ENCODE measurements around the gene KRTAP4-1. TPM values are rescaled to one million over a fixed set of nuclear protein-coding genes. Genes with fewer than 3 reads are reported as not detected.

The KRTAP4-1 gene
- total RNA-seq, 4 donors from 2014 or later = 4.2 to 51.7 (median 16.7) TPM; not detected in 1

DNA sequence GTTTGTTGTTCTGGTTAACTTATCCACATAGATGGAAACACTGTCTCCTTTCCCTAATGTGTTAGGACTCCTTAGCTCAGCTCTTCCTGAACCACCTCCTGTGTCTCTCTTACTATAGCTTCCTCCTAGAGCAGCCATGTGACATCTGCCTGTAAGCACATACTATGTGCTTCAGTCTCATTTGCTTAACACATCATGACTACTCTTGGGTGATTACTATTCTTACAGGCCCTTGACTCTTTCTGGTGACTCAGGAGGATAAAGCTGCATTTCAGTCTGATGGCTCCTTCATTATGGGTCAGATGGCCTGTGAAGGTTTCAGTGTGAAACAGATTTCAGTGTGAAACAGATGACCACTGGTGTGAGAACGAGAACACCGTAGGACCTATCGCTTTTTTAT, 6.4 kb downstream of the KRTAP4-1 start:
- Histone ChIP-seq H3K36me3 (no peaks in the 10 kb centered on the region), H3K27me3 (no peaks in the 10 kb centered on the region), H3K4me3 (no peak overlapping the region), H3K4me1 (no peaks in the 10 kb centered on the region), H3K9me3 (no peaks in the 10 kb centered on the region), H3K27ac (no peak overlapping the region)
- no peak for DNase-seq (ENCODE audit: low spot score in 2 of 2)
- TF ChIP-seq POLR2AphosphoS5 (IDR thresholded peaks at IDR 0.05) (no peak), EP300 (IDR thresholded peaks at IDR 0.05) (no peak), POLR2A (IDR thresholded peaks at IDR 0.05) (no peak), CTCF (IDR thresholded peaks at IDR 0.05) (no peak)
- 96% methylated on average over 3 of the region's 3 CpGs for WGBS

DNA sequence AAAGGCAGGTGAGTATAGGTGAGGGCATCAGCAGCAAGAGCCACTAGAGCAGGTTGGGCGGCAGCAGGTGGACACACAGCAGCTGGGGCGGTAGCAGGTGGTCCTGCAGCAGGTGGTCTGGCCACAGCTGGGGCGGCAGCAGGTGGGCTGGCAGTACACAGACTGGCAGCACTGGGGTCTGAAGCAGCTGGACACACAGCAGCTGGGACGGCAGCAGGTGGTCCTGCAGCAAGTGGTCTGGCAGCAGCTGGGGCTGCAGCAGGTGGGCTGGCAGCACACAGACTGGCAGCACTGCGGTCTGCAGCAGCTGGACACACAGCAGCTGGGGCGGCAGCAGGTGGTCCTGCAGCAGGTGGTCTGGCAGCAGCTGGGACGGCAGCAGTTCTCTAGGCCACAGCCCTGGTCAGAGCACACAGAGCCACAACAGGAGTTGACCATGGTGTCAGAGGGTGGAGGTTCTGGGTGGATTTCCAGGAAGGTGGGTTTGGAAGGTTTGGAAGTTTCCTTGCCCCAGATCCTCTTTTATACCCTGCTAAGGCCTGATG, 6.9 kb downstream of the KRTAP4-1 start, which contains the start of gene KRTAP4-2:
Gene KRTAP4-2, minus strand, starts transcription at position 495 of the 545 bp plus-strand sequence. Its CDS starts 57 bp downstream, at position 438.
- no peaks in the 10 kb centered on the region for H3K4me1 ChIP-seq
- H3K27me3 ChIP-seq = no peaks in the 10 kb centered on the region
- no peak within 1 kb of the TSS for H3K27ac ChIP-seq
- no peak within 1 kb of the TSS for H3K4me3 ChIP-seq
- 89% methylated on average over 6 of the region's 7 CpGs for WGBS
- no peaks in the 10 kb centered on the region for H3K9me3 ChIP-seq
- no peak for DNase-seq (ENCODE audit: low spot score in 2 of 2)
- TF ChIP-seq POLR2AphosphoS5 (IDR thresholded peaks at IDR 0.05) (no peak), POLR2A (IDR thresholded peaks at IDR 0.05) (no peak), EP300 (IDR thresholded peaks at IDR 0.05) (no peak), CTCF (IDR thresholded peaks at IDR 0.05) (no peak)
- no peaks in the 10 kb centered on the region for H3K36me3 ChIP-seq

DNA sequence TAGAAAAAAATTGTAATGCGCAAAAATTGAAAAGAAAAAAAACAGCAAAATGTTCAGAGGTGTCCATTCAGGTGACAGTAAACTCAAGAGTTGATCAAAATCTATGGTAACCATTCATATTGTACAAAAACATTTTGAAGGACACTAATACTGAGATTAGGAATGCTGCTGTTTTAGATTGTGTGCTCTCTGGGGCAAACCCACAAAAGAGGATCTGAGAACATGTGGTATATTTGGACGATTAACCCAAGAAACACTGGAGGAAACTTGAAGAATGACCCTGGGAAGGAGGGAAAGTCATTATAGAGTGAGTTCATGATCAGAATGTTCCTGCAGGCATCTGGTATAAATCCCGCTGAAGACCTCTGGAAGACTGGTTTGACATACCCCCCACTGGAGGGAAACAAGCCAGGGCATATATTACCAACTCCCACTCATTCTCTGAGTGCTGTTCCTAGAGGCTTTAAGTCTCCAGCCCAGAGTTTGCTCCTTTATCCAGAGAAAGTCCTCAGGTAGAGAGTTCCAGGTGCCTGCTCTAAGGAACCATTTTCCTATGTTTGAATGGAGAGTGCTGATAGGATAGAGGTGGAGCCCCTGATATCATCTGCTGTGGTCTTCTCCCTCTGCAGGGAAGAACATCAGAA, 7.8 kb downstream of the KRTAP4-1 start:
- WGBS = 55% methylated on average over 3 of the region's 3 CpGs
- Histone ChIP-seq H3K4me3 (no peak overlapping the region), H3K27ac (no peak overlapping the region), H3K36me3 (no peaks in the 10 kb centered on the region), H3K27me3 (no peaks in the 10 kb centered on the region), H3K4me1 (no peaks in the 10 kb centered on the region), H3K9me3 (no peaks in the 10 kb centered on the region)
- DNase-seq (ENCODE audit: low spot score in 2 of 2) = no peak
- TF ChIP-seq EP300 (IDR thresholded peaks at IDR 0.05) (no peak), POLR2A (IDR thresholded peaks at IDR 0.05) (no peak), CTCF (IDR thresholded peaks at IDR 0.05) (no peak), POLR2AphosphoS5 (IDR thresholded peaks at IDR 0.05) (no peak)

GRCh38 chr17:41171886-41172285, 12.8 kb downstream of the KRTAP4-1 start:
- Histone ChIP-seq H3K27me3 (no peaks in the 10 kb centered on the region), H3K9me3 (no peaks in the 10 kb centered on the region), H3K27ac (no peak overlapping the region), H3K36me3 (no peaks in the 10 kb centered on the region), H3K4me1 (no peaks in the 10 kb centered on the region), H3K4me3 (no peak overlapping the region)
- DNase-seq (ENCODE audit: low spot score in 2 of 2) = no peak
- WGBS = 66% methylated on average over 2 of the region's 2 CpGs
- TF ChIP-seq CTCF (IDR thresholded peaks at IDR 0.05) (no peak), POLR2A (IDR thresholded peaks at IDR 0.05) (no peak), EP300 (IDR thresholded peaks at IDR 0.05) (no peak), POLR2AphosphoS5 (IDR thresholded peaks at IDR 0.05) (no peak)

DNA sequence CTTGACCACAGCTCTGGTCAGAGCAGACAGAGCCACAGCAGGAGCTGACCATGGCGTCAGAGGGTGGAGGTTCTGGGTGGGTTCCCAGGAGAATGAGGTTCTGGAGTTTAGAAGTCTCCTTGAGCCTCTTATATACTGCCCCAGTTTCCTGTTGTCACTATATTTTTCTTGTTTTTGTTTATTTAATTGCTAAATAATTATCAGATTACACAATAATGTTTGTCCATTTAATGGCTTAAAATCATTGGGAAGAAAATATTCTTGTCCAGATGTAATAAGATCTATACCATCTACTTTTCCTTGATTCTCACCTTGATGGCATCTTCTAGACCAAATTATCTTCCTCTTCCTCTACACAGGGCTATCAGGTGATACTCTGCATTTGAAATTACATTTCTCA, 16.6 kb downstream of the KRTAP4-1 start, which contains the start of gene KRTAP4-3:
Gene KRTAP4-3, minus strand, starts transcription at position 101 of the 400 bp plus-strand sequence. Its CDS starts 49 bp downstream, at position 52.
- no peaks in the 10 kb centered on the region for H3K27me3 ChIP-seq
- 85% methylated on average over 1 of the region's 1 CpG for WGBS
- TF ChIP-seq EP300 (IDR thresholded peaks at IDR 0.05) (no peak), POLR2AphosphoS5 (IDR thresholded peaks at IDR 0.05) (no peak), CTCF (IDR thresholded peaks at IDR 0.05) (no peak), POLR2A (IDR thresholded peaks at IDR 0.05) (no peak)

More for the DNA sequence above, 16.6 kb downstream of the KRTAP4-1 start, which contains the start of gene KRTAP4-3:
- Histone ChIP-seq H3K4me3 (no peak within 1 kb of the TSS), H3K4me1 (no peaks in the 10 kb centered on the region), H3K27ac (no peak within 1 kb of the TSS), H3K36me3 (no peaks in the 10 kb centered on the region), H3K9me3 (no peaks in the 10 kb centered on the region)
- DNase-seq (ENCODE audit: low spot score in 2 of 2) = no peak
